NCI-H2227 (cell line): ENCODE results near the gene ZER1.
"Not testable (repeated sequence)": the region's sequence is repeated elsewhere in the genome, so short reads cannot be mapped to it uniquely, and the experiment has no call there.

ENCODE experiments used
- DNase-seq: peaks from one replicate; lab custom pipeline; 2025; ENCODE audit not compliant: unreplicated experiment; lab: John Stamatoyannopoulos, UW

The ZER1 gene

DNA sequence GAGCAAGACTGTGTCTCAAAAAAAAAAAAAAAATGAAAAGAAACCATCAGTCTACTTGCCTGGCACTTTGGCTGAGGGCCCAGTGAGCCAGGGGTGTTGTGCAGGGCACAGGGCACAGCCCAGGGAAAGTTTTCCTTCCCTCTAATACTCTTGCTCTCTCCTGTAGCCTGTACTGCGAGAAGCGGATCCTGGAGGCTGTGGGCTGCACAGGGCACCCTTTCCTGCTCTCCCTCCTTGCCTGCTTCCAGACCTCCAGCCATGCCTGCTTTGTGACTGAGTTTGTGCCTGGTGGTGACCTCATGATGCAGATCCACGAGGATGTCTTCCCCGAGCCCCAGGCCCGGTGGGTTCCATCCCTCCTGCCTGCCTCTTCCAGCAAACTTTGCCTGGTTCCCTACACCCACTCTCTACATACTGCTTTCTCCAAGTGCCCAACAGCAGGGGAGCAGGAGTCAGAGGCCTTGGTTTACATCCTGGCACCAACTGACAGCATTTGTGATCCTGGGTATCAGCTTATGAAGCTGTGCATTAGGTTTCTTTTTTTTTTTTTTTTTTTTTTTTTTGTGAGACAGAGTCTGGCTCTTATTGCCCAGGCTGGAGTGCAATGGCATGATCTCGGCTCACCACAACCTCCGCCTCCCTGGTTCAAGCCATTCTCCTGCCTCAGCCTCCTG is 55.0 kb downstream of the ZER1 start:
- no peak for DNase-seq

DNA sequence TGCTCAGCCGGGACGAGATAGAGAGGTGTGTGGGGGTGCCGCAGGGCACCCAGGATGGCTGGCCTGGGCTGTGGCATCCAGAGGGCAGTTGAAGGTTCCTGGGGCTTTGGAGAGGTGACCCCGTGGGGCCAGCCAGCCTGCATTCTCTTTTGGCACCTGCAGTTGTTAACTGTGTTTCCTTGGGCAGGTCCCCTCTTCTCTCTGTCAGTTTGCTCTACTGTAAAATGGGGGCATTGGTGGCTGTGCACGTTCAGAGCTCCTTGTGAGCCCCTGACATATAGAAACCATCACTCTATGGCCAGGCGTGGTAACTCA is 56.3 kb downstream of the ZER1 start:
- DNase-seq = no peak

DNA sequence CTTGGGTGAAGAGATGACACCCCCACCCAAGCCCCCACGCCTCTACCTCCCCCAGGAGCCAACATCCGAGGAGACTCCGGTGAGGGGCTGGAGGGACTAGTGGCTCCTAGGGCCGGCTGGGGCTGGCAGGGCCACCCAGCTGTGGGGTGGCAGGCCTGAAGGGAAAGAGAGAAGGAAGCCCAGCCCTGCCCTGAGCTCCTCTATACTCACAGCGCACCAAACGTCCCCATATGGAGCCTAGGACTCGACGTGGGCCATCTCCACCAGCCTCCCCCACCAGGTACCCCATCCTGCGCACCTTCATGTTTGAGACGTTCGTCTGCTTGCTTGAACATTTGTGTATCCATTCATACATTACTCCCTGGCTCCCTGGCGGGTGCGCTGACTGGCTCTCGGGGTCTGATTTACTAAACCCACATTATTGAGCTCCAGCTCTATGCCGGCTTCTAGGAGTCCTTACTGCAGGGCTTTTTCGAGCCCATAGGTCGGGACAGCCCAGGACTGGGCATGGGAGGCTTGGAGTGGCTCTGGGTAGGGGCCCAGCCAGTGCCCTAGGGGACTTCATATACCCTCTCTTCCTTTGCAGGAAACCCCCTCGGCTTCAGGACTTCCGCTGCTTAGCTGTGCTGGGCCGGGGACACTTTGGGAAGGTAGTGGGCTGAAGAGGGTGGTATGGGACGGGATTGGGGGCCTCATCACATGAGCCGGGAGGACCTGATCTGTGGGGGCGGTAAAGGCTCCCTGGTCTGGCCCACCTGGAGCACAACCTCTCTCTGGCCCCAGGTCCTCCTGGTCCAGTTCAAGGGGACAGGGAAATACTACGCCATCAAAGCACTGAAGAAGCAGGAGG is 56.9 kb downstream of the ZER1 start:
- no peak for DNase-seq

DNA sequence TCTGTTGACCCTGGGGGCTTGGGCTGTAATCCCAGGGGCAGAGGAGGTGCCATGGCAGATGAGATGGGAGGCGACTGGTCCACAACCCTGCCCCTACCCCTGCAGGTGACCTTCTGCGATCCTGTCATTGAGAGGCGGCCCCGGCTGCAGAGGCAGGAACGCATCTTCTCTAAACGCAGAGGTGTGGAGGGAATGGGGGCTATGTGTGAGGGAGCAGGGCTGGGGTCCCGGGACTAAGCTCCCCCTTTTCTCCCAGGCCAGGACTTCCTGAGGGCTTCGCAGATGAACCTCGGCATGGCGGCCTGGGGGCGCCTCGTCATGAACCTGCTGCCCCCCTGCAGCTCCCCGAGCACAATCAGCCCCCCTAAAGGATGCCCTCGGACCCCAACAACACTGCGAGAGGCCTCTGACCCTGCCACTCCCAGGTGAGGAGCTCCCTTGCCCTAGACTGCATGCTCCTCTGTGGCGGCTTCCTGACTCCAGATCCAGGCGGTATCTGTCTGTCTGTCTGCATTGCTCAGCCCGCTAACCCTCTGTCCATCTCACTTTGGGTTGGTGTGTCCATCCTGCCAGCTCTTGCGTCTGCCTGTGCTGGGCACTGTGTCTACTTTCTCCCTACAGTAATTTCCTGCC is 57.7 kb downstream of the ZER1 start:
- no peak for DNase-seq

DNA sequence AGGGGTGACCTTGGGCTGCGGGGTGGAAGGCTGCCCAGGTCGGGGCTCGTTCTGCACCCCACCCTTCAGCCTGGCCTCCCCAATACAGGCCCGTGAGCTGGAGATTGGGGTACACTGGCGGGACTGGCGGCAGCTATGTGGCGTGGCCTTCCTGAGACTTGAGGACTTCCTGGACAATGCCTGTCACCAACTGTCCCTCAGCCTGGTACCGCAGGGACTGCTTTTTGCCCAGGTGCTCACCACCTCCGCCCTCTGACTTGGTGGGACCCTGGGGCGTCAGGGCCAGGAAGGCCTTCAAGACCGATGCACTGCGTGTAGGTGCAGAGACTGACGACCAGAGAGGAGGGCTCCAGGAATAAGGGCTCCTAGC is 58.3 kb downstream of the ZER1 start:
- no peak for DNase-seq

DNA sequence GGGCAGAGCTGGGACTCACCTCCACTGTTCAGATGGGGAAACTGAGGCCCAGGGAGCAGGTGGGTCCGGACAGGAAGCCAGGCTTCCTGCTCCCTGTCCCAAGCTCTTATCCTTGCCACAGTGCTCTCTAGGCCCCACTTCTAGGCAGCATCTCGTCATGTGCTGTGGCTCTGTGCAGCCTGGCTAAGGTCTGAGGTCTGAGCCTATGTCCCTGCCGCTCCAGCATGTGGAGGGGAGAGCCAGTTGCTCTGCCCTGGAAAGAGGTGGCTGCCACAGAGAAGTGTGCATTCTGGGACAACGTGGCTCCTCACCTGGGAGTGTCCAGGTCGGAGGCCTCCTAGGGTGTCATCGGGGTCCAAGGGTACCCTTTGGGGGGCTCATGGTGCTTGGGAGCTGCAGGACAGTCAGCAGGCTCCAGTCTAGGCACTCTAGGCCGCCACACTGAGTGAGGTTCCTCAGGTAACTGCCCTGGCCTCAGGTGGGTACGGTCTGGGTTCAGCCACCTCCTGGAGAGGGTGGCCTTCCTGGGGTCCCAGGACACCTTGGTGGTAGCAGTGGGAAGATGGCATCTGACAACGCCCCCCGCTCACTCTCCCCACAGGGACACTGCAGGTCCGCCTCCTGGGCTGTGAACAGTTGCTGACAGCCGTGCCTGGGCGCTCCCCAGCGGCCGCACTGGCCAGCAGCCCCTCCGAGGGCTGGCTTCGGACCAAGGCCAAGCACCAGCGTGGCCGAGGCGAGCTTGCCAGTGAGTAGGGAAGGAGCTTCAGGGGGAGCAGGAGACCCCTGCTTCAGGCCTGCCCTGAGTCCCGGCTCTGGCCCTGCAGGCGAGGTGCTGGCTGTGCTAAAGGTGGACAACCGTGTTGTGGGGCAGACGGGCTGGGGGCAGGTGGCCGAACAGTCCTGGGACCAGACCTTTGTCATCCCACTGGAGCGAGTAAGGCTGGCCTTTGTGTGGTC is 59.0 kb downstream of the ZER1 start:
- no peak for DNase-seq

DNA sequence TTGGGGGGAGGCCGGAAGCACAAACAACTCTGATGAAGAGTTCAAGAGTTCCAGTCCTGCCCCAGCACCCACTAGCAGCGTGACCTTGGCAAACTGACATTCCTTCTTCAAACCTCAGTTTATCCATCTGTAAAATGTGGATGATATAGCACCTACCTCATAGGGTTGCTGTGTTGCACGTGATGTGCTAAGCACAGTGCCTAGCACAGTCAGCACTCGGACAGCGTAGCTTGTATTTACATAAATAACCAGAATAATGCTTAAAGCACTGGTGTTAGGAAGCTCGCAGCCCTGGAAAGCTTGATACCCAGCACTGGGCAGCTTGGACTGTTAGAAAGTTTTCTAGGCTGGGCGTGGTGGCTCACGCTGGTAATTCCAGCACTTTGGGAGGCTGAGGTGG is 64.3 kb downstream of the ZER1 start:
- no peak for DNase-seq

DNA sequence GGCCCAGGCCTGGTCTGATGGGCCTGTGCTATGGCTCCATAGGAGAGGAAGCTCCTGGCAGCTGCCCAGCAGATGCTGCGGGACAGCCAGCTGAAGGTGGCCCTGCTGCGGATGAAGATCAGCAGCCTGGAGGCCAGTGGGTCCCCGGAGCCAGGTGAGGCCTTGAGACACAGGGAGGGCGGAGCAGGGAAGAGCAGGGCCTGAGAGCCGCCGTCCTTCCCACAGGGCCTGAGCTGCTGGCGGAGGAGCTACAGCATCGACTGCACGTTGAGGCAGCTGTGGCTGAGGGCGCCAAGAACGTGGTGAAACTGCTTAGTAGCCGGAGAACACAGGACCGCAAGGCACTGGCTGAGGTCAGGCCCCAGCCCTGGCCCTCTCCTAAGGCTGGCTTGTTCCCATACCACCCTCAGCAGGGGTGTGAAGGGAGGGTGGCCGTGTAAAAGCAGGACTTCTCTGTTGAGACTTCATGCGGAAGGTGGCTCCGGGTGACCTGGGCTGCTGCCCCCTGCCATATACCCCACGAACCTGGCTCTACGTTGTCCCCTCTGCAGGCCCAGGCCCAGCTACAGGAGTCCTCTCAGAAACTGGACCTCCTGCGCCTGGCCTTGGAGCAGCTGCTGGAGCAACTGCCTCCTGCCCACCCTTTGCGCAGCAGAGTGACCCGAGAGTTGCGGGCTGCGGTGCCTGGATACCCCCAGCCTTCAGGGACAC is 64.9 kb downstream of the ZER1 start:
- no peak for DNase-seq

DNA sequence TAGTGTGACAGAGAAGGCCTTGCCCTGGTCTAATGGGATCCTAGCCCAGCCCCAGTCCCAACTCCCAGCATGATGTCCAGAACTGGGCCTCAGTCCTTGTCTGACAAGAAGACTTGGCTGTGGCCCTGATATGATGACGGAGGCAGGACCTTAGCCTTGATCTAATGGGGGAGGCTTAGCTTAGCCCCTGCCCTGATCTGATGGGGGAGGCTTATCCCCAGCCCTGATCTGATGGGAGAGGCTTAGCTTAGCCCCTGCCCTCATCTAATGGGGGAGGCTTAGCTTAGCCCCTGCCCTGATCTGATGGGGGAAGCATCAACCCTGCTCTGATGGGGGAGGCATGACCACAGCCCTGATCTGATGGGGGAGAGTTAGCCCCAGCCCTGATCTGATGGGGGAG is 65.7 kb downstream of the ZER1 start:
- DNase-seq = no peak

DNA sequence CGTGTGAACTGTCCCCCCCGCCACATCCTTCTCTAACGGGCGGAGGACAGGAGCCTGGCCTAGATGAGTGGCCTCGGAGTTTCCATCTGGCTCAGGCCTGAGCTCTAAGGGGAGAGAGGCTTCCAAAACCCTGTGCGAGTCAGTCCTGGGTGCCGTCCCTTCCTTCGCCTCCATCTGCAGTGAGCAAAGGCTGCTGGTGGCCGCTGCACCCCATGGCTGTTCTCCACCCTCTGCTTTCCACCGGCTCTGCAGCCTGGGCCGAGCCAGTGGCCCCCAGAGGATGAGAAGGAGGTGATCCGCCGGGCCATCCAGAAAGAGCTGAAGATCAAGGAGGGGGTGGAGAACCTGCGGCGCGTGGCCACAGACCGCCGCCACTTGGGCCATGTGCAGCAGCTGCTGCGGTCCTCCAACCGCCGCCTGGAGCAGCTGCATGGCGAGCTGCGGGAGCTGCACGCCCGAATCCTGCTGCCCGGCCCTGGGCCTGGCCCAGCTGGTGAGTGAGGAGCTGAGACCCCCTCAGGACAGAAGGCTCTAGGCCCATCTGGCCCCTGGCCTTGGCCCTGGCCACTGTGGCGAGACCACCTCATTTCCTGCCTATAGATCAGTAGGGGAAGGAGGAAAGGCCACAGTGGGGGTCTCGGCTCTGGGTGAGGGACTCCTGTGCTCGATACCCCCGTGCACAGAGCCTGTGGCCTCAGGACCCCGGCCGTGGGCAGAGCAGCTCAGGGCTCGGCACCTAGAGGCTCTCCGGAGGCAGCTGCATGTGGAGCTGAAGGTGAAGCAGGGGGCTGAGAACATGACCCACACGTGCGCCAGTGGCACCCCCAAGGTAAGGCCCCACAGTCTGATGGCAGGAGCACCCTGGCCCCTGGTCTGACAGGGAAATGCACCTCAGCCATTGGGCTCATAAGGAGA is 66.4 kb downstream of the ZER1 start:
- DNase-seq = no peak

DNA sequence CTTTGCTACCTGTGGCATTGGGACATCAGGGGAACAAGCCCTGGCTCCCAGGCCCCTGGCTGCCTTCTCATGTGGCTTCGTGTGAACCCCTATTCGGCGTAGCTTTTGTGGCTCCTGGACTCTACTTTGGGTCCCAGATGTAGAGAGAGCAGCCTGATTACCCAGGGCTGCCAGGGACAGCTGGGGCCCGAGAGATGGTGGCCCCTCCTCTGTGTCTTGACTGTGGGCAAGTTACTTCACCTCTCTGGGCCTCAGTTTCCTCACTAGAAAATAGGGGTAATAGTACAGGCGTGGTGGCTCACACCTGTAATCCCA is 67.4 kb downstream of the ZER1 start:
- DNase-seq = no peak

DNA sequence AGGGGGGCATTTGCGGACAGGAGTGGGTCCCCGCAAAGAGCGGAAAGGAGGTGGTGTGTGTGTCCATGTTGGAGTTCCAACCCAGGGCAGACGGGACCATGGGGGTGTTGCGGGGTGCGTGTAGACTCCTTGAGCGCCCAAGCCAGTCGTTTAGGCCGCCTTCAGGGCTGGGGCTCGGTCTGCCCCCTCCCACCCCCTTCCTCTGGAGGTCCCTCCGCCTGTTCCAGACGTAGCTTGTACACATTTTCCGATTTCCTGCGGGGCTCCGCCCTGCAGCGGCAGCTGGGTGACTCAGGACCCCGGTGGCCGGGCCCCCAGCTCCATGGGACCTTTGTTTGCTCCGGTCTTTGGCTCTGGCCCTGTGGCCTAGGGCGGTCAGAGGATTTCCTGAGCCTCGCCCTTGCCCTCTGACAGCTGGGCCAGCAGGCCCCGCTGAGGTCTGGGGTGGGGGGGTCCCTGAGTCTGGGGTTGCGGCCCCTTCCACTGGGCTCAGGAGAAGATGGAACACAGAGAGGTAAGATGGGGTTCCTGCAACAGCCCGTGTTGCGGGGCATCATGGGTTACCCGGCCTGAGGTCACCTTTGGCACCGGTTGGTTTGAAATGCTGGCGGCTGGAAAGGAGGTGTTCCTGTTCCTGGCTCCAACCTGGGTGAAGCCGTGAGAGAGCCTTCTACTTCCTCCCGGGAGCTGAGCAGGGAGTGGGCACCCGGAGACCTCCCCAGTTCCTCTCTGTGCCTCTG is 67.9 kb downstream of the ZER1 start:
- no peak for DNase-seq

DNA sequence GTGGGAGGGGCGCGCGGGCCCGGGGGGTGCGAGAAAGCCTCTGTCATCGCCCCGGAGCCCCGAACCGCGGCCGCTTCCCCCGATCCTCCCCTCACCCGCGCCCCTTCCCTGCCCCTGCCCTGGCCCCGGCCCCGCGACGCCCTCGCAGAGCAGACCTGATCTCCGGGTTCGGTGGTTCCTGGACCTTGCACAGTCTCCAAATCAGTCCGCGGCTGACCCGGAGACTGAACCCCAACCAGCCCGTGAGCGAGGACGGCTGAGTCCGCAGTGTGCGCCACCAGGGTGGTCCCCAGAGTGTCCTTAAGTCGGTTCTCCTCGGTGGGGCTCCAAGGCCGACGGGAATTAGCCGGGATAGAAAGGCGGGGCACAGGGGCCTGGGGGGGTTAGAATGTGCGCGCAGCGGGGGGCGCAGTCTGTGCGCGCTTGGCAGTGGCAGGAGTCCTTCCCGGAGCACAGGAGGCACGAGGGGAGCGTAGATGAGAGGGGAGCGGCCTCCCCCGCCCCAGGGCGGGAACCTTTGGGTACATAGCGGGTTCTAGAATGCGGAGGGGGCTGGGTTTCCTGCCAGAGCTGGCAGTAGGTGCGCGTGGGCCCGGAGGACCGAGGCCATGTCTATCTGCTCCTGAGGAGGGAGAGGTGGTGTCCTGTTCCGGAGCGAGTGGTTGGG is 68.6 kb downstream of the ZER1 start:
- peak; percentile 51 for DNase-seq

DNA sequence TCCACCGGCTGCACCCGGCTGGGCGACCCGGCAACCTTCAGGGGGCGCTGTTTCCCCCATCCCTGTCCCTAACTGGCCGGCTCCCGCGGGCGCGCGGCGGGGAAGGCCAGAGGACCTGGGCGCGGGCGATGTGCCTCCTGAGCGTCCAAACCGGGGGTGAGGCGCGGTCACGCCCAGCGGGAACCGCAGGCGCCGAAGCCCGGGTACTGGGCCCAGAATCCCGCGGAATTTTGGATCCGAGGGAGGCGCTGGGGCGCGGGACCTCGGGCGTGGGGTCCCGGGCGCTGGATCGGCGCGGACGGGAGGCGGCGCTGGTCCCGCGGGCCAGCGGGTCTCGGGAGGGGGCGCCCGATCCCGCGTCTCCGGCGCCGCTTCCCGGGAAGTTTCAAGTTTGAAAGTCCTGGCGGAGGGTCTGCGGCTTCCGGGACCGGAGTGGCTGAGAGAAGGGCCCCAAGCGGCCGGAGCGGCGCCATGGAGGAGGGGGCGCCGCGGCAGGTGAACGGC is 69.2 kb downstream of the ZER1 start, which contains the start of gene PKN3:
PKN3 (plus strand) TSS at position 59 of the 504 bp plus-strand sequence; CDS start at position 472, 413 bp downstream.
- peak; percentile 87 for DNase-seq

DNA sequence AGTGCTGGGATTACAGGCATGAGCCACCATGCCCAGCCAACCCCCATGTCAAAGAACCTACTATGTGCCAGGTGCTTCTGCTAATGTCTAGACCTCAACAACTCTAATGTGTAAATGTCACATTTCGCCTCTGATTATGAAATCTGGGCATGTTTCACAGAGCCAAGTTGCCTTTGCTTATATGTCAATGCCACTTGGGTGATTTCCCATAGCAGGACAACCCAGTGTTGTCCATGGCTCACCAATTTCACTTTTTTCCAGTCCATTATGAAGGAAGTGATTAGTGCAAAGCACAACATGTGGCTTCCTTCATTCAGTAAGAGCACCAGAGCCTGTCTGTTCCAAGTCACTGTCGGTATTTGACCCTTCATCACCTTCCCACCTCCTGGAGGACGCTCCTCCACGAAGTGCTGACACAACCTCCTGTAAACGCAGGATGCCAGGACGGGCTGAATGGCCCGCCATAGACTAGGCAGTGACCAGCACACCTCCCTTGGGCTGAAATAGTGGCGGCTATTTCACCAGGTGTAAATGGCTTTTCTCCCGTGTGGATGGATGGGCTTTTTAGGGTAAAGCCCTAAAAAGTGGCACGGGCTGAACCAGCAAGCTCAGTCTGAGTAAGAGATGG is 70.4 kb downstream of the ZER1 start:
- DNase-seq = no peak

DNA sequence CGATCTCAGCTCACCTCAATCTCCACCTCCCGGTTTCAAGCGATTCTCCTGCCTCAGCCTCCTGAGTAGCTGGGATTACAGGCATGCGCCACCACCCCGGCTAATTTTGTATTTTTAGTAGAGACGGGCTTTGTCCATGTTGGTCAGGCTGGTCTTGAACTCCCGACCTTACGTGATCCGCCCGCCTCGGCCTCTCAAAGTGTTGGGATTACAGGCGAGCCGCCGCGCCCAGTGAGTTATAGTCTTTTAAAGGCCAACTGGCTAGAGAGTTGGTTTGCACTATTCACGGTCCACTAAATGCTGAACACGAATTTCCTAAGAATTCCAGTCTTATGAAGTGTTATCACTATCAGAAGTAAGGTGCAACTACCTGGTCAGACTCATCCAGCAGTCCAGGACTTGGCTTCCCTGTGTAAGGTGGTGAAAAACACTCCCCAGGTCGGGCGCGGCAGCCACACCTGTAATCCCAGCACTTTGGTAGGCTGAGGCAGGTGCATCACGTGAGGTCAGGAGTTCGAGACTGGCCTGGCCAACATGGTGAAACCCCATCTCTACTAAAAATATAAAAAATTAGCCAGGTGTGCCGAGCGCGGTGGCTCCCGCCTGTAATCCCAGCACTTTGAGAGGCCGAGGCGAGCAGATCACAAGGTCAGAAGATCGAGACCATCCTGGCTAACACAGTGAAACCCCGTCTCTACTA is 72.5 kb downstream of the ZER1 start:
- not testable (repeated sequence) for DNase-seq
